ENCODE data around the gene TRPV5.

Gene TRPV5

GRCh38 chr7:142939226-142939910 is 5.8 kb upstream of the TRPV5 start, which contains the start of gene LLCFC1:
TSS of gene LLCFC1 (plus strand) at chr7:142939484. CDS start at chr7:142939622, 138 bp downstream.
- peak; percentile 6 for DNase-seq

- DNase-seq, result no peak
Measured at GRCh38 chr7:142938611-142939010, 5.1 kb upstream of the TRPV5 start.

GRCh38 chr7:142935941-142936565 is 2.5 kb upstream of the TRPV5 start:
- no peak for DNase-seq

DNA sequence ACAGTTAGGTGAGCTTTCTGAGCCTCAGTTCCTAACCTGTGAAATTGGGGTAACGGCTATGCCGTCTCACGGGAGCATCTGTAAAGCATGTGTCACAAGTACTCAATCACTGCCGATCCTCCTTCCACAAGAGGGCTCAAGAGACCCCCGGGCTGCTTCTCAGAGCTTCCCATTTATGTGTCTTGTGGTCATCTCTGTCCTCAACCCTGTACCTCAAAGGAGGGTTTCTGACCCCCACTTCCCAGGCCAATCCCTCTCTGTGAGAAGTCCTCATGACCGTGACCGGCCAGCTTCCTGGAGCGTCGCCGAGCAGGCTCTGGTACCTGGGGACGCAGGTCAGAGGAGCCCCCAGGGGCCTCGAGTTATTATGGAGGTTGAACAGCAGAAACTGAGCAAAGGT is 510 bp upstream of the TRPV5 start:
- DNase-seq, result no peak

GRCh38 chr7:142933092-142933475 is 462 bp downstream of the TRPV5 start:
- DNase-seq, result no peak

- DNase-seq, result no peak
Measured at GRCh38 chr7:142932386-142933091, 1.0 kb downstream of the TRPV5 start.

DNA sequence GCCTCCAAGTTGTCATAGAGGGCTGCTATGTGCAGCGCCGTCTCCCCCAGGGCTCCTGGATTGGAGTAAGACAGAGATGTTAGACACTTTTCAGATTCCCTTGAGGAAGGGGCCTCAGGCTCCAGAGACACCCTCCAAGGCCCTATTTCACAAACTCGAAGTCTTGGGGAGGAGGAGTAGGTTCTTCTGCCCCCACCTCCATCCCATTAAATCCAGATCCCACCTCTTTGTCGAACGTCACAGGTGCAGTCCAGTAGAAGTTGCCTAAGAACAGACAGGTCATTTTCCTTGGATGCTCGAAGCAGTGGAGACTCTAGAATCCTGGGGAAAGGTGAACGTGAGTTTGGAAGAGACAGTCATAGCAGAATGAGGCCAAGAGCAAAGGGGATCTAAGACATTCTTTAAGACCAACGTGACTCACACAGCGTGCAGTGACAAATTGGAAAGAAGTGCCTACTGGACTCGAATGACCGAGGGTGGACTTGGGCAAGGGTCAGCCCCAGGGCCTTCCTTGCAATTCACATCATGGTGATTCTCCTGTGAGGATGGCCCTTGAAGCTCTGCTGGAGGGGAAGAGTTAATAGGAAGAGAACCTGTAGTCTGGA is 3.3 kb downstream of the TRPV5 start:
- no peak for DNase-seq

GRCh38 chr7:142927949-142928348 is 5.6 kb downstream of the TRPV5 start:
- no peak for DNase-seq

- no peak for DNase-seq
Measured at GRCh38 chr7:142927085-142927745, 6.3 kb downstream of the TRPV5 start.

DNA sequence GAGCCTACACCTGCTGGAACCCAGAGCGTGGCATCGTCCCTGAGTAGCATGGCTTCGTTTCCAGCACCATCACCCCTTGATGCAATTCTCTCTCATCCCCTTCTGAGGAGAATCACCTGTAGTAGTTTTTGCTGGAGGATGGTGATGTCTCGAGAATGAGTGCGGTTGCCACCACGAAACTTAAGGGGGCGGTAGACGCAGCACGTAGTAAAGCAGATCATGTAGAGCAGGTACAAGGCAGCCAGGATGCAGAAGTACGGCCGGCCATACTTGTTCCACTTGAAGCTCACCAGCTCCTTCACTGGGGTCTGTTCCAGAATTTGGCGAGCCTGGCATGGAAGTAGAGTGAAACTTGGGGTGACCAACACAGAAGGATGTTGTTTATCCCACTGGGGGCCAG is 8.1 kb downstream of the TRPV5 start:
- peak; percentile 6 for DNase-seq

GRCh38 chr7:142923391-142923790 is 10.2 kb downstream of the TRPV5 start:
- DNase-seq, result no peak

DNA sequence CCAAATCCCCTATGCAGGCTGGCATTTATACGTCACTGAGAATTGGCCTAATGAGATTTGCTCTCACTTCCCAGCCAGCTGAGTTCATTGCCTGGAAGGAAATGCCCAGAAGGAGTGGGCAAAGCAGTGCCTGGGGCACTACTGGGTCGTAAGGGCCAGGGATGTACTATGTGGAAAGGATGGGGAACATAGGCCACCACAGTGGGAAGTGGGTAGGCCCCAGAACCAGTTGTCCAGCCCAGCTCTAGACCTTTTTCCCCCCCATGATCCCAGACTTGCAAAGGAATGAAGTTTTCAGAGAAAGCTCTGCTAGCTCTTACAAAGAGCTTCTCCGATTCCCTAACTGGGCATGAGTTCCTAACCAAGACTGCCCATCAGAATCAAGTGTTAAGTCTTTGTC is 13.9 kb downstream of the TRPV5 start:
- DNase-seq, result no peak

DNA sequence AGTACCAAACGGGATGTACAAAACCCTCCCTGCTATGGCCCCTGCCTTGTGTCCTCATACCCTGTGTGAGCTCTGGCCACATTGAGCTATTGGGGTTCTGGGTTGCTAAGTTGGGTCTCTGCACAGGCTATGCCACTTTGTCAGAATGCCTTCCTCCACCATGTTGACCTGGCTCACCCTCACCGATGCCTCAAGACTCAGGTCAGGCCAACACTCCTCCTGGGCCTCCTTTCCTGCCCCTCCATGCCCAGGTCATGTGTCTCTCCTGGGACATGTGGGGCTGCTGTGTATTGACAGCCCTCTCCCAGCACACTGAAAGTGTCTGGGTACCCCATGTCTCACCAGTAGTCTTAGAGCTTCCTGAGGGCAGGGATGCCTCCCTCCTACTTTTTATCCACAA is 14.6 kb downstream of the TRPV5 start:
- DNase-seq, result no peak

GRCh38 chr7:142917447-142917846 is 16.1 kb downstream of the TRPV5 start:
- DNase-seq, result no peak

GRCh38 chr7:142916508-142916907 is 17.0 kb downstream of the TRPV5 start:
- DNase-seq, result no peak

DNA sequence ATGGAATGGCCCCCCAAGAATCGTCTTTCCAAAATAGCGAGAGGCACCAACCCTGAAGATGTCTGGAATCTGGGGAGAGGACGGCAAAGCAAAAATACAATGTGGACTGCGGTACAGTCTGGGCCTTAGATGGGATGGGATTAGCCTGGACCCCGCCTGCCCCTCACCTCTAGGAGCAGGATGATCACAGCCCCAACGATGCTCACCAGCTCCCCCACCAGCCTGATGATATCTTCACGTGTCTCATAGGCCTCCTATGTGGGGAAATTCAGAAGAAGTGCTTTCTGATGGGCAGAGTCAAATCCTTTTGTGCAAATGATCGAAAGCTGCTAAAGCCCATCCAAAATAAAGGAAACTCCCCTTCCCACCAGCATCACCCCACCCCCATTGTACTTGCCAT is 18.2 kb downstream of the TRPV5 start:
- no peak for DNase-seq

GRCh38 chr7:142914121-142914520 is 19.4 kb downstream of the TRPV5 start:
- DNase-seq, result no peak

DNA sequence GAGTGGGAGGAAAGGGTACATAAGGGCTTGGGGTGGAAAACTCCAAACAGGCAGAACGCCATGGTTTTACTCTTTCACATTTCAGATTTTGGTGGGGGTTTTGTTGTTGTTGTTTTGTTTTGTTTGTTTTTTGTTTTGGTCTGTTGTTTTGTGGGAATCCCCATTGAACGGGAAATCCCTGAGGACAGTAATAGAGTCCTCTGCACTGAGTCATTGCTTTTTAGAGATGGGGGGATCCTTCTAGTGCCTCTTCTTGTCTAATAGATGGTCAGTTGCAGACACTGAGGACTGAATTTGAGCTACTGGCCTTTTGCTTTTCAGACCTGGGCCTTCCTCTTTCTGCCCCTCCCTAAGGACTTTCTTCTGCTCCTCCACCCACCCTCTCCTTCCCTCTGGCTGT is 20.0 kb downstream of the TRPV5 start:
- no peak for DNase-seq

GRCh38 chr7:142913051-142913450 is 20.5 kb downstream of the TRPV5 start:
- DNase-seq, result no peak

GRCh38 chr7:142910481-142910880 is 23.1 kb downstream of the TRPV5 start:
- DNase-seq, result no peak

- DNase-seq, result no peak
Measured at GRCh38 chr7:142910031-142910433, 23.5 kb downstream of the TRPV5 start.

DNA sequence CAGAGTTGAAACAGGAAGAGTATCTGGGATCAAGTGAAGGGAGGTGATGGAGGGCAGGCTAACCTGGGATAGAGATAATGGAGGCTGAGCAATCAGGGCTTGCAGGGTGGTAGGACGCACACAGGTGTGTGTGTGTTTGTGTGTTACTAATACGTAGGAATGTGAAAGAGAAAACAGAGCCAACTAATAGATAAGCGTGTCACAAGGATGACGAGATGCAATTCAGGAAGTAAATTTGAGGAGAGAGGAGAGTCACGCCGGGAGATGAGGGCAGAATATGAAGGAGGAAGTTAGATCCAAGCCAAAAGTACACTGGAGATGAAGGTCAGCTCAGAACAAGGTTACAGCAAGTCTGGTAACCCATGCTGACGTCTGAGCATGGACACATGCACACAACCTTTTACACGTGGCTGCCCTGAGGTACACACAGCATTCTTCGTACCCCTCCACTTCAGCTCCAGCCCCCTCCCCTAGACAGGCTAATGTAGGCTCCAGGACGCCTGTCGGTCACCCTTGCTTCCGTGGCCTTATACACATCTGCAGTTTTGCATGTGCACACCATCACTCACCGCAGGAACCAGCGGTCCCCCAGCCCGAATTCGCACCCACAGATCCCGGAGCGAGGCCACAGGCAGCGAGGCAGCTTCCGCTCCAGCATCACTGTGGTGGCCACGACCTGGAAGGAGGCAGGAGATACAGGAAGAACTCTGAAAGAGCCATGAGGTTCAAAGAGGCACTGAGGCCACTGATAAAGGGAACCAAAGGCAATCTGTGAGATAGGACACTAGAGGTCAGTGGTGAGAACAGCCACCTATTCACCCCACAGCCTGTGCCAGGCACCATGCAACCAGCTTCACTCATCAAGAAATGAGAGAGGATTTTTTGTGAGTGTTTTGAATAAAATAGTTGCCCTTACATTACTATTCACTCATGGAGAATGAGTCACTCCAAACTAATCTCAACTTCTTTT is 24.3 kb downstream of the TRPV5 start:
- no peak for DNase-seq
